OCI-LY1 (cell line): Measurements from ENCODE around the gene VCPKMT.

Experiments
- CTCF ChIP-seq: fragments of 200-600 bp; sonication (generic), shearing (Covaris generic); IDR thresholded peaks from 2 replicates; pipeline ENCODE4 v1.5.1; 2017; ENCODE audit warnings: mild to moderate bottlenecking, antibody characterized with exemption, low read length, moderate library complexity, mixed read lengths
- EZH2 ChIP-seq: fragments of 200-600 bp; sonication (generic), shearing (Covaris generic); IDR thresholded peaks from 2 replicates; pipeline ENCODE4 v1.8.0; 2017; ENCODE audit warnings: borderline replicate concordance, mixed run types, mild to moderate bottlenecking, antibody characterized with exemption, low read length, moderate library complexity, mixed read lengths

GRCh38 chr14:50088117-50088515 lies 28.3 kb downstream of the VCPKMT start:
- TF ChIP-seq CTCF (no peak), EZH2 (no peak)
